ENCODE results near the gene GIPC2.

DNA sequence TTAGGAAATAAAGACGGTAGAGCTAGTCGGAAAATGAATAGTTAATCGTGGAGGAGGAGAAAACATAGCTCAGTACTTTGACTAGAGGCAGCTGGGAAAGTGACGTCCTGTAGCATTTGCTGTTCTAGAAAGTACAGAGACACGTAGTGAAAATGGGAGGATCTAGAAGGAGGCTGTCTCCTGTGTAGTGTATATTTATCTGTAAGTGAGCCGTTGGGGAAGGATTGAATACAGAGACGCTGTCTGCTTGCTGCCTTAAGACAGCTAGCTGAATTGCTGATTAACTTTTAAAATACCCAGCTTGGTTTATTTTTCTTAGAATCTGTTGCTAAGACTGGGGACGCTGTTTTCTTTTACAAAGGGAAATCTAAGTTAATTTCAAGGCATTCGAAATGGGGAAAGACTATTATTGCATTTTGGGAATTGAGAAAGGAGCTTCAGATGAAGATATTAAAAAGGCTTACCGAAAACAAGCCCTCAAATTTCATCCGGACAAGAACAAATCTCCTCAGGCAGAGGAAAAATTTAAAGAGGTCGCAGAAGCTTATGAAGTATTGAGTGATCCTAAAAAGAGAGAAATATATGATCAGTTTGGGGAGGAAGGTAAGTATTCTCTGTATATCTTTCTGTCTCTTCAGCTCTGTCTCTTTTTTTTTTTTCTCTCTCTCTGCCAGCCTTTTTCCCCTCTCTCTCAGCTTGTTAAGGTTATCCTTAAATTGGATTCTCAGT, 40.9 kb upstream of the GIPC2 start, which contains the start of gene DNAJB4:
- TF ChIP-seq, protein P1, sequence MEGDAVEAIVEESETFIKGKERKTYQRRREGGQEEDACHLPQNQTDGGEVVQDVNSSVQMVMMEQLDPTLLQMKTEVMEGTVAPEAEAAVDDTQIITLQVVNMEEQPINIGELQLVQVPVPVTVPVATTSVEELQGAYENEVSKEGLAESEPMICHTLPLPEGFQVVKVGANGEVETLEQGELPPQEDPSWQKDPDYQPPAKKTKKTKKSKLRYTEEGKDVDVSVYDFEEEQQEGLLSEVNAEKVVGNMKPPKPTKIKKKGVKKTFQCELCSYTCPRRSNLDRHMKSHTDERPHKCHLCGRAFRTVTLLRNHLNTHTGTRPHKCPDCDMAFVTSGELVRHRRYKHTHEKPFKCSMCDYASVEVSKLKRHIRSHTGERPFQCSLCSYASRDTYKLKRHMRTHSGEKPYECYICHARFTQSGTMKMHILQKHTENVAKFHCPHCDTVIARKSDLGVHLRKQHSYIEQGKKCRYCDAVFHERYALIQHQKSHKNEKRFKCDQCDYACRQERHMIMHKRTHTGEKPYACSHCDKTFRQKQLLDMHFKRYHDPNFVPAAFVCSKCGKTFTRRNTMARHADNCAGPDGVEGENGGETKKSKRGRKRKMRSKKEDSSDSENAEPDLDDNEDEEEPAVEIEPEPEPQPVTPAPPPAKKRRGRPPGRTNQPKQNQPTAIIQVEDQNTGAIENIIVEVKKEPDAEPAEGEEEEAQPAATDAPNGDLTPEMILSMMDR (IDR thresholded peaks at IDR 0.05), result no peak
- peak; percentile 36 to 93 for TF ChIP-seq POLR2A (IDR thresholded peaks at IDR 0.05)
- no peak for TF ChIP-seq EP300 (IDR thresholded peaks at IDR 0.05)
- peak in 2 of 3 donors; percentile 45 to 81 for TF ChIP-seq POLR2AphosphoS5 (IDR thresholded peaks at IDR 0.05)

All from suprapubic skin (tissue), 4 donors.